ENCODE results near the gene MYO1A.

- TF ChIP-seq, protein P1, sequence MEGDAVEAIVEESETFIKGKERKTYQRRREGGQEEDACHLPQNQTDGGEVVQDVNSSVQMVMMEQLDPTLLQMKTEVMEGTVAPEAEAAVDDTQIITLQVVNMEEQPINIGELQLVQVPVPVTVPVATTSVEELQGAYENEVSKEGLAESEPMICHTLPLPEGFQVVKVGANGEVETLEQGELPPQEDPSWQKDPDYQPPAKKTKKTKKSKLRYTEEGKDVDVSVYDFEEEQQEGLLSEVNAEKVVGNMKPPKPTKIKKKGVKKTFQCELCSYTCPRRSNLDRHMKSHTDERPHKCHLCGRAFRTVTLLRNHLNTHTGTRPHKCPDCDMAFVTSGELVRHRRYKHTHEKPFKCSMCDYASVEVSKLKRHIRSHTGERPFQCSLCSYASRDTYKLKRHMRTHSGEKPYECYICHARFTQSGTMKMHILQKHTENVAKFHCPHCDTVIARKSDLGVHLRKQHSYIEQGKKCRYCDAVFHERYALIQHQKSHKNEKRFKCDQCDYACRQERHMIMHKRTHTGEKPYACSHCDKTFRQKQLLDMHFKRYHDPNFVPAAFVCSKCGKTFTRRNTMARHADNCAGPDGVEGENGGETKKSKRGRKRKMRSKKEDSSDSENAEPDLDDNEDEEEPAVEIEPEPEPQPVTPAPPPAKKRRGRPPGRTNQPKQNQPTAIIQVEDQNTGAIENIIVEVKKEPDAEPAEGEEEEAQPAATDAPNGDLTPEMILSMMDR (IDR thresholded peaks at IDR 0.05): no peak
- TF ChIP-seq EZH2 (IDR thresholded peaks at IDR 0.05; ENCODE audit: borderline replicate concordance, insufficient read depth, low read depth, low read length, poor library complexity, severe bottlenecking): no peak
Observed at GRCh38 chr12:56979628-56980027, 70.3 kb downstream of the MYO1A start.

Data from B cell (primary cell).